Testis (tissue), 2 donors: ENCODE data around the gene CCNL2.

Experiments
- CTCF ChIP-seq, 3 experiments: fragments of 450-650 bp in 2 of 3; fragments of 200-600 bp in 1 of 3; sonication (generic) in 1 of 3; IDR thresholded peaks; one replicate each; pipeline ENCODE4 v1.5.1; 2016 to 2019; ENCODE audit warnings: antibody characterized with exemption in 3 of 3, mild to moderate bottlenecking in 2 of 3, moderate library complexity in 1 of 3
- POLR2A ChIP-seq: fragments of 450-650 bp; IDR thresholded peaks from one replicate; pipeline ENCODE4 v1.6.1; 2017; ENCODE audit warnings: antibody characterized with exemption, mild to moderate bottlenecking, moderate library complexity

GRCh38 chr1:1371364-1371745, 27.8 kb downstream of the CCNL2 start:
- TF ChIP-seq CTCF (IDR thresholded peaks at IDR 0.05) (no peak), POLR2A (no peak)
